Gastroesophageal sphincter (tissue), 3 donors: ENCODE measurements around the gene MEP1B.

Experiments
- CTCF ChIP-seq, 4 experiments: fragments of 200-600 bp in 2 of 4; fragments of 450-650 bp in 2 of 4; sonication (generic) in 1 of 4; IDR thresholded peaks; one replicate each; pipeline ENCODE4 v1.5.1; 2017 to 2019; ENCODE audit warnings: antibody characterized with exemption in 4 of 4, mild to moderate bottlenecking in 2 of 4, moderate library complexity in 2 of 4
- POLR2A ChIP-seq, 2 donors: fragments of 450-650 bp; IDR thresholded peaks; one replicate each; pipeline ENCODE4 v1.6.1; 2017; ENCODE audit warnings: antibody characterized with exemption in 2 of 2, mild to moderate bottlenecking in 2 of 2, moderate library complexity in 1 of 2

GRCh38 chr18:32243358-32243757 is 53.5 kb downstream of the MEP1B start:
- TF ChIP-seq CTCF (IDR thresholded peaks at IDR 0.05), result no peak
- TF ChIP-seq POLR2A (IDR thresholded peaks at IDR 0.05), result no peak
